Superior temporal gyrus (tissue), 1 donor: Measurements from ENCODE around the gene ANO1.

Experiments
- DNase-seq: peaks from one replicate; pipeline ENCODE4 v3.0.0-alpha.2; 2016; ENCODE audit errors: extremely low spot score

ANO1 gene

GRCh38 chr11:70113801-70114200 is 35.7 kb downstream of the ANO1 start:
- no peak for DNase-seq

DNA sequence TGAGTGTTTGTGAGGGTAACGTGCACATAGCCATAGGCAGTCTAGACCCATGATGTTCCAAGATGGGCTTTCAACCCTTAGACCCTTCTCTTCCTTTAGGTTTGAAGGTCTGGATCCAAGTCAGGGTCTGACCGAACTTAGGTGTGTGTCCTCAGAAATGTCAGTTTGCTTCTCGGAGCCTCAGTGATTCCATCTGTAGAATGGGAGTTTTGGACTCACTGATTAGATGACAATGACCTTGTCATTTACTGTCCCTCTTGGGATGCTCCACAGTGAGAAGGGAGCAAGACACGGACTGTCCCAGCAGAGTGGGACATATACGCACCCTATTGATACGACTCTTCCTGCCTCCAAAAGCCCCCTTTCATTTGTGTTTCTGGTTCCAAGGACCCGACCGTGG is 37.7 kb downstream of the ANO1 start:
- no peak for DNase-seq

DNA sequence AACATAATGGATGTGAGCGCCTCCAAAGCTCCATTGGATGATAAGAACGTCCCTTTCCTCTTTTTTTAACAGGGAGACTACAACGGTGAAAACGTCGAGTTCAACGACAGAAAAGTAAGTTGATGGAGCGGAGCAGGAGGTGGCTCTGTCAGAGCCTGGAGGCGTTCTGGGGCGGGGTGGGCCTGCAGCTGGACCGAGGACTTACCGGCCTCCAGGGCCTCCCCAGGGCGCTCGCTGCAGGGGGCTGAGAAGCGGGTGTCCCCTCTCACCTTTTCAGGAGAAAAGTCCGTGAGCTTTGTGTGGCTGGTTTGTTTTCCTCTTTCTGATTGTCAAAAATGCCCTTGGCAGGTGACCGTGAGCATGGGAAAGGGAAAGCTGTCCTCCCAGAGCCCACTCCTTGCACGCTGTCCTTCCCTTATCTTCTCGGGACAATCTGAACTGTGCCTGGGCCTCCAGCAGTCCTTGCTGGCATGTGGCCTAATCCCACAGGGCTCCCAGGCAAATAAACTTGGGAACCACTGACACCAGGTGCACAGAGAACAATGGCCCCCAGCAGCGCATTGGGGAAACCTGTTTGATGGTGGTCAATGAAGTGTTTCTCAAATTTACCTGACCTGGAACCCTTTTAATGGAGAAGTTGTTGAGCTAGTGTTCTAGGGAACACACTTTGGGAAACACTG is 38.4 kb downstream of the ANO1 start:
- DNase-seq, result no peak

- no peak for DNase-seq
Observed at GRCh38 chr11:70117567-70118145, 39.5 kb downstream of the ANO1 start.

GRCh38 chr11:70118642-70119041 is 40.5 kb downstream of the ANO1 start:
- no peak for DNase-seq

DNA sequence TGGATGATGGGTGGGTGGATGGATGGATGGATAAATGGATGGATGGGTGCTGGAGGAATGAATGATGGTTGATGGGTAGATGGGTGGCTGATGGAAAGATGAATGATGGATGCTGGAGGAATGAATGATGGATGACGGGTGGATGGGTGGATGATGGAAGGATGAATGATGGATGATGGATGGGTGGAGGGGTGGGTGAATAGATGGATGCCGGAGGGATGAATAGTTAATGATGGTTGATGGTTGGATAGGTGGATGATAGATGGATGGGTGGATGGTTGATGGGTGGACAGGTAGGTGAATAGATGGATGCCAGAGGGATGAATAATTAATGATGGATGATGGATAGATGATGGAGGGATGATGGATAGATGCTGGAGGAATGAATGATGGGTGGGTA is 41.4 kb downstream of the ANO1 start:
- DNase-seq, result no peak

GRCh38 chr11:70120674-70121073 is 42.6 kb downstream of the ANO1 start:
- DNase-seq, result no peak

DNA sequence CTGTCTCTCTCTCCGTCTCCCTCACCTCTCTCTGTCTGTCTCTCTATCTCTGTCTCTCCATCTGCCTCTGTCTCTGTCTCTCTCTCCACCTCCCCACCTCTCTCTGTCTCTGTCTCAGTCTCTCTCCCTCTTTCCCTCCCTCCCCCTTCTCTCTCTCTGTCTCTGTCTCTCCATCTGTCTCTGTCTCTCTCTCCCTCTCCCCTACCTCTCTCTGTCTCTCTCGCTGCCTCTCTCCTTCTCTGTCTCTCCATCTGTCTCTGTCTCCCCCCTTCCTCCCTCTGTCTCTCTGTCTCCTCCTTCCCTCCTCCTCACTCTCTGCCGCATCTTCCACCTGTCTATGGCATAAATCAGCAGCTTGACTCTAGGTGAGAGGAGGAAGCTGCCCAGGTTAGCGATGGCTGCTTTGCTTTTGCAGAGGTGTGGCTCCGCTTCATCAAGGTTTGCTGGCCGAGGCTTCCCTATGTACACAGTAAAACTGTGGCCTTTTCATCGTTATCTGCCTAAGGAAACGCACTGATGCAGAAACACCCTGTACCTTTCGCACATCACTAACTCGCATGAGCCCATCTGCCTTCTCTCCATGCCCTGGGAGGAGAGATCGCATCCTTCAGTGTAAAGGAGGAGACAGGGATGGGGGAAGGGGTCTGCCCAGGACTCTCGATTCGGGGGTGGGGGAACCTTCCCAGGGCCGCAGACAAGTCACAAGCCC is 44.5 kb downstream of the ANO1 start:
- no peak for DNase-seq

DNA sequence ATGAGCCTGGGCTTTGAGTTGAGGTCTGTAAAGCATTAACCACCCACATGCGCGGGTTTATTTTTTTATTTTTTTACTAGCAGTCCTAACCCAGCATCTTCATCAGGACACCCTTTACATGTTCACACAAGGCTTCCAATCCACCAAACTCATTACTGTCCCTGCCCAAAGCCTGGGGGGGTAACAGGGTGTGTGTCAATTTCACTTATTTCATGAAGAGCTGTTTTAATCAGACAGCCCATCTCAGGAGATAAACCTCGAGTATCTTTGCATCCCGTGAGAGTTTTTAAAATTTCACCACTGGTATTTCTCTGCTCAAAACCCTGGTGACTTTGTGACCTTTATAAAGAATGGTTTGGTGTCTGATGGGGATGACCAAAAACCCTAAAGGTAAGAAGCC is 45.6 kb downstream of the ANO1 start:
- no peak for DNase-seq

GRCh38 chr11:70124321-70125000 is 46.3 kb downstream of the ANO1 start:
- DNase-seq, result no peak

GRCh38 chr11:70126494-70126893 is 48.4 kb downstream of the ANO1 start:
- no peak for DNase-seq

DNA sequence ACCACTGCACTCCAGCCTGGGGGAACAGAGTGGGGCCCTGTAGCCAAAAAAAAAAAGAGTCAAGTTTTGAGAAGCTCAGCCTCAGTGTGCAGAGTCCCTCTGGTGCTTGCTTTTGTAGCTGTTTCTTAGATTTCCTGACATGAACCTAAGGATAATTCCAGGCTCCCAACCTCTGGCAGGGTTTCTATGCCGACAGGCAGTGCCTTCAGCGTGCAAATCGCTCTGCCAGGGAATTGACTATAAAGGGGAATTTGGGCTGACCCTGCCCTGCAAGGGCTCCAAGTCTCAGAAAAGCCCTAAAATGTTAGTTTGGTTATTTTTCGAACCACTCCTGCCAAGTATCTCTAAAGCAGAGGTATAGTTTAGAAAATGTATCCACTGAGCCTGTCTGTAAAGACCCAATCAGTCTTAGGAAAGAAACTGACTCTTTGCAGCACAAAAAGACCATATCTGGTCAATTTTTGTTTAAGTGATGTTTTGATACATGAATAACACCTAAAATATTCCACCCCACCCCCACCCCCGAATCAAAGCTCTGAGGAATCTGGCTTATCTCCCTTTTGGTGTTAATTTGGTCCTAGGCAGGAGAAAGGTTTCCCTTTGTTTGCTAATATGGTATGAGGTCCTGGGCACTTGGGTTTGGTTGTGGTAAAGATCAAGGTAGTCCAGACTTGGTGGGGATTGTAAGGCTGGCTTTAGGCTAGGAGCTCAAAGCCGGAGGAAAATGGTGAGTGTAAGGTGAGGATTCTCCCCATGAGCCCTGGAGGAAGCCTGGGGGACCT is 49.7 kb downstream of the ANO1 start:
- no peak for DNase-seq

GRCh38 chr11:70128435-70128906 is 50.4 kb downstream of the ANO1 start:
- DNase-seq, result no peak

- DNase-seq, result no peak
Observed at GRCh38 chr11:70129051-70129592, 51.0 kb downstream of the ANO1 start.

DNA sequence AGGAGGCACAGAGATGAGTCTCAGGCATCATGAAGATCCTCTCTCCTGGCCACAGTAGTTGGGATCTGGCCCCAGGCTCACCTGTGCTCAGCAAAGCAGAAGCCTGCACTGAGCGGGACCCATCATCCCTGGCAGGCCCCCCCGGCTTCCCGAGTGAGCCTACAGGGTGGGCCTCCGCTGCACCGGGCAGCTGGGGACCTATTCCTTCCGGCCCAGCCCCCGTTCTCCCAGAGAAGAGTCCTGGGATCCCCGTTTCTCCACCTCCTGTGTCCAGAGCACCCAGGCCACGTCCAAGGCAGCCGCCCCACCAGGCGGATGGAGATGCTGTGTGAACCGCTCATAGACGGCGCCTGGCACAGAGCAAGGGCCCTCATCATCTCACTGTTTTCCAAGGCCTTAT is 52.5 kb downstream of the ANO1 start:
- DNase-seq, result no peak

DNA sequence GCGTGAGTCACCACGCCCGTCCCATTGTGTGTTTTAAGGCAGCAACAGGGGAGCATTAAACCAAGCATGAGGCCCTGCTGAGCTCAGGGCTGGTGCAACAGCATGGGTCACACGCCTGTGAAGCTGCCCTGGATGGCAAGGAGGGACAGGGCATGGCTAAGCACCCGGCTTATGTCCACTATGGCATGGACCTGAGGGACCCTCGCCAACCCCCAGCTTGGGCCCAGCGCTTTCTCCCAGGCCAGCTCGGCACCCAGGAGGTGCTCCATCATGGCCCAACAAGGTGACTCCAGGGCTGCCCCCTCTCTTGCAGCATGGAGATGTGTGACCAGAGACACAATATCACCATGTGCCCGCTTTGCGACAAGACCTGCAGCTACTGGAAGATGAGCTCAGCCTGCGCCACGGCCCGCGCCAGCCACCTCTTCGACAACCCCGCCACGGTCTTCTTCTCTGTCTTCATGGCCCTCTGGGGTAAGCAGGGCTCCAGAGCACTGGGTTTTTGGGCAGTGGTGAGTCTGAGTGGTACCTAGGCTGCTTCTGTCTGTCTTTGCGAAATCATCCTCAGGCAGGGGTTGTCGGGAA is 53.6 kb downstream of the ANO1 start:
- DNase-seq, result no peak

- no peak for DNase-seq
Observed at GRCh38 chr11:70132641-70133040, 54.5 kb downstream of the ANO1 start.

GRCh38 chr11:70133771-70134335 is 55.7 kb downstream of the ANO1 start:
- DNase-seq, result no peak

DNA sequence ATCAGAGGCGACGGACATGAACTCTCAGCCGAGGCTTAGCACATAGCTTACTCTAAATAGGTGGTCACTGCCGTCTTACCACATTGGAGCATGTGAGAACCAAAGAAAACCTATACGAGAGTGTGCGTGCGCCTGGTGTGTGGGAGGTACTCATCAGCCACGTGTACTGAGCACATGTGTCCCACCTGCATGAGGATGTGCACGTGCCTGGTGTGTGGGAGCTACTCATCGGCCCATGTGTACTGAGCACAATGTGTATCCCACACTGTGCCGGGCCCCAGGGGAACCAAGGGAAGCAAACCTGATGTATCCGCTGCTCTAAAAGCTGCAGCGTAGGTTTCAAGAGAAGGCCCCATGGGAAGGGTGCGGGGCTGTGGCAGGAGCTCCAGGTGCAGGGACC is 56.4 kb downstream of the ANO1 start:
- no peak for DNase-seq

- DNase-seq, result no peak
Observed at GRCh38 chr11:70135142-70135541, 57.0 kb downstream of the ANO1 start.

- no peak for DNase-seq
Observed at GRCh38 chr11:70135625-70136059, 57.5 kb downstream of the ANO1 start.
